WTC11 (cell line): ENCODE results near the gene TLE3. TPM values are rescaled to one million over a fixed set of nuclear protein-coding genes. Genes with fewer than 3 reads are reported as not detected.

Experiments
- ATAC-seq: fragments of 200-7000 bp; cut with Tn5 transposase; 2 replicates; pipeline ENCODE4 v1.10.0; 2021; ENCODE audit warnings: mild to moderate bottlenecking, moderate library complexity
- CTCF ChIA-PET: fragments of 300-600 bp; sonication (Branson Sonifier 250); formaldehyde crosslinking; loops from one replicate; lab custom pipeline; 2021; ENCODE audit warnings: antibody characterized with exemption; lab: Charles Lee
- POLR2A ChIA-PET: fragments of 350-600 bp; sonication (Branson Sonifier 250); formaldehyde crosslinking; loops from one replicate; lab custom pipeline; 2021; ENCODE audit warnings: antibody characterized with exemption; lab: Charles Lee
- DNase-seq: peaks from one replicate; pipeline ENCODE4 v3.0.0; 2021; ENCODE audit warnings: low spot score
- H3K27ac Mint-ChIP-seq: 2 replicates; pipeline ENCODE4 v1.8.0; 2021; ENCODE audit warnings: mixed read lengths
- H3K27me3 Mint-ChIP-seq: 2 replicates; pipeline ENCODE4 v1.8.0; 2021; ENCODE audit warnings: low read depth, mild to moderate bottlenecking, moderate library complexity, mixed read lengths
- H3K36me3 Mint-ChIP-seq: 2 replicates; pipeline ENCODE4 v1.8.0; 2021; ENCODE audit warnings: mixed read lengths
- H3K4me1 Mint-ChIP-seq: 2 replicates; pipeline ENCODE4 v1.8.0; 2022; ENCODE audit warnings: mixed read lengths
- H3K4me3 Mint-ChIP-seq: 2 replicates; pipeline ENCODE4 v1.8.0; 2021; ENCODE audit warnings: mild to moderate bottlenecking, moderate library complexity, mixed read lengths
- H3K9me3 Mint-ChIP-seq: 2 replicates; pipeline ENCODE4 v1.8.0; 2021; ENCODE audit warnings: mixed read lengths
- CDX4 ChIP-seq: fragments of 250-450 bp; sonication (Bioruptor Pico); IDR thresholded peaks from 2 replicates; pipeline ENCODE4 v1.9.0; 2021; ENCODE audit warnings: moderate library complexity, mild to moderate bottlenecking, inconsistent platforms, borderline replicate concordance
- CREM ChIP-seq: sonication (generic); formaldehyde crosslinking; IDR thresholded peaks from 2 replicates; pipeline ENCODE4 v1.8.1; 2022; ENCODE audit warnings: mild to moderate bottlenecking, missing genetic modification reagents, moderate library complexity
- EMX1 ChIP-seq: fragments of 250-450 bp; sonication (Bioruptor Pico); IDR thresholded peaks from 2 replicates; pipeline ENCODE4 v1.8.0; 2021; ENCODE audit warnings: mild to moderate bottlenecking
- FOXK1 ChIP-seq: sonication (generic); formaldehyde crosslinking; IDR thresholded peaks from 2 replicates; pipeline ENCODE4 v1.8.0; 2022; ENCODE audit warnings: mild to moderate bottlenecking, moderate library complexity, missing genetic modification reagents
- FOXP1 ChIP-seq: sonication (generic); formaldehyde crosslinking; IDR thresholded peaks from 2 replicates; pipeline ENCODE4 v1.8.0; 2022; ENCODE audit warnings: missing genetic modification reagents, mild to moderate bottlenecking, moderate library complexity, borderline replicate concordance
- FOXP4 ChIP-seq: sonication (generic); formaldehyde crosslinking; IDR thresholded peaks from 2 replicates; pipeline ENCODE4 v1.8.0; 2022; ENCODE audit warnings: mild to moderate bottlenecking, missing genetic modification reagents
- GABPB1 ChIP-seq: sonication (generic); formaldehyde crosslinking; IDR thresholded peaks from 2 replicates; pipeline ENCODE4 v1.8.1; 2023; ENCODE audit warnings: mild to moderate bottlenecking, missing genetic modification reagents
- GTF2I ChIP-seq: fragments of 250-450 bp; sonication (Bioruptor Pico); conservative IDR thresholded peaks from 2 replicates; pipeline ENCODE4 v1.4.0; 2021; ENCODE audit warnings: mild to moderate bottlenecking
- HMGA2 ChIP-seq: fragments of 250-450 bp; sonication (Bioruptor Pico); IDR thresholded peaks from 2 replicates; pipeline ENCODE4 v1.4.0; 2021; ENCODE audit warnings: mild to moderate bottlenecking, moderate library complexity
- JUN ChIP-seq: sonication (generic); formaldehyde crosslinking; IDR thresholded peaks from 2 replicates; pipeline ENCODE4 v1.8.0; 2023; ENCODE audit warnings: mild to moderate bottlenecking, missing genetic modification reagents
- MXD4 ChIP-seq: fragments of 250-450 bp; sonication (Bioruptor Pico); IDR thresholded peaks from 2 replicates; pipeline ENCODE4 v1.8.0; 2021; ENCODE audit warnings: mild to moderate bottlenecking, moderate library complexity, borderline replicate concordance
- NR2C2 ChIP-seq: sonication (generic); formaldehyde crosslinking; IDR thresholded peaks from 2 replicates; pipeline ENCODE4 v1.8.0; 2022; ENCODE audit warnings: mild to moderate bottlenecking, missing genetic modification reagents
- PREB ChIP-seq: sonication (generic); formaldehyde crosslinking; IDR thresholded peaks from 2 replicates; pipeline ENCODE4 v1.8.1; 2022; ENCODE audit warnings: mild to moderate bottlenecking, missing genetic modification reagents, moderate library complexity, borderline replicate concordance
- SMAD3 ChIP-seq: sonication (generic); formaldehyde crosslinking; IDR thresholded peaks from 2 replicates; pipeline ENCODE4 v1.8.0; 2022; ENCODE audit warnings: missing genetic modification reagents, mild to moderate bottlenecking, borderline replicate concordance
- USF1 ChIP-seq: sonication (generic); formaldehyde crosslinking; IDR thresholded peaks from 2 replicates; pipeline ENCODE4 v1.8.0; 2022; ENCODE audit warnings: mild to moderate bottlenecking, missing genetic modification reagents
- ZNF396 ChIP-seq: fragments of 250-450 bp; sonication (Bioruptor Pico); IDR thresholded peaks from 2 replicates; pipeline ENCODE4 v1.8.0; 2021; ENCODE audit warnings: mild to moderate bottlenecking, moderate library complexity, borderline replicate concordance
- ZNF512 ChIP-seq: sonication (generic); formaldehyde crosslinking; IDR thresholded peaks from 2 replicates; pipeline ENCODE4 v1.8.1; 2022; ENCODE audit warnings: missing genetic modification reagents, borderline replicate concordance
- ZNF532 ChIP-seq: fragments of 250-450 bp; sonication (Bioruptor Pico); IDR thresholded peaks from 2 replicates; pipeline ENCODE4 v1.9.0; 2021; ENCODE audit warnings: mild to moderate bottlenecking, borderline replicate concordance
- total RNA-seq: library from RNA; stranded (reverse); gene quantifications from 3 replicates; pipeline ENCODE4 v1.2.3, GENCODE V29; 2021

Gene TLE3
- total RNA-seq, 1 experiment from 2014 or later, result 78.7 TPM

- TF ChIP-seq ZNF532 (CRISPR knock-in tag) (no peak), HMGA2 (CRISPR knock-in tag) (no peak), ZNF512 (CRISPR knock-in tag) (no peak), FOXK1 (no peak), PREB (no peak), FOXP4 (CRISPR knock-in tag) (no peak), CDX4 (CRISPR knock-in tag) (no peak), USF1 (CRISPR knock-in tag) (no peak), GABPB1 (no peak), JUN (CRISPR knock-in tag) (no peak)
Observed at GRCh38 chr15:70036585-70037291, 61.0 kb downstream of the TLE3 start (continued).

- Mint-ChIP-seq H3K9me3 (no peaks in the 10 kb centered on the region), H3K4me1 (peaks cover 15% of the 10 kb centered on the region), H3K4me3 (no peak overlapping the region), H3K36me3 (no peaks in the 10 kb centered on the region), H3K27ac (no peak overlapping the region), H3K27me3 (no peaks in the 10 kb centered on the region; the same call in 1 of the 2 replicates)
- no peak for ATAC-seq
- ChIA-PET POLR2A (no interaction called here), CTCF (interaction anchor here (1.4 kb wide), 1 partner anchor 52 kb away, joined by 4 read pairs; no protein-coding TSS in a partner anchor)
- TF ChIP-seq GTF2I (no peak), MXD4 (CRISPR knock-in tag) (no peak), EMX1 (no peak), SMAD3 (CRISPR knock-in tag) (no peak), CREM (no peak), ZNF396 (CRISPR knock-in tag) (no peak), FOXP1 (CRISPR knock-in tag) (no peak), NR2C2 (CRISPR knock-in tag) (no peak)
- no peak for DNase-seq
Observed at GRCh38 chr15:70035719-70036077, 62.0 kb downstream of the TLE3 start.
